Measurements from ENCODE around the gene CCDC3.
A peak's percentile ranks its signal among the peaks of the same experiment; 100 is the strongest.

CCDC3 gene

GRCh38 chr10:12914111-12914510 is 87.4 kb downstream of the CCDC3 start:
- TF ChIP-seq POLR2A (IDR thresholded peaks at IDR 0.05; ENCODE audit: low read length) (no peak), GATA1 (IDR thresholded peaks at IDR 0.05; ENCODE audit: low read depth, low read length) (no peak)
- DNase-seq, result no peak

DNA sequence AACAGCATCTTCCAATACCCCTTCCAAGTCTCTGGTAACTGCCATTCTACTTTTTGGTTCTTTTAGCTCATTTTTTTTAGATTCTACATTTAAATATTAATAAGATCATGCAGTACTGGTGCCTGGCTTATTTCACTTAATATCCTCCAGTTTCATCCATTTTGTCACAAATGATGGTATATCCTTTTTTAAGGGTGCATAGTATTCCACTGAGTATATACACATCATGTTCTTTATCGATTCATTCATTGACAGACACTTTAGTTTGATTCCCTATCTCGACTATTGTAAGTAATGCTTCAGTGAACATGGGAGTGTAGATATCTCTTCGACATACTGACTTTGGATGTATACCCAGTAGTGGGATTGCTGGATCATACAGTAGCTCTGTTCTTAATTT is 89.7 kb downstream of the CCDC3 start:
- TF ChIP-seq GATA1 (IDR thresholded peaks at IDR 0.05; ENCODE audit: low read depth, low read length) (no peak), POLR2A (IDR thresholded peaks at IDR 0.05; ENCODE audit: low read length) (no peak)
- DNase-seq, result no peak

DNA sequence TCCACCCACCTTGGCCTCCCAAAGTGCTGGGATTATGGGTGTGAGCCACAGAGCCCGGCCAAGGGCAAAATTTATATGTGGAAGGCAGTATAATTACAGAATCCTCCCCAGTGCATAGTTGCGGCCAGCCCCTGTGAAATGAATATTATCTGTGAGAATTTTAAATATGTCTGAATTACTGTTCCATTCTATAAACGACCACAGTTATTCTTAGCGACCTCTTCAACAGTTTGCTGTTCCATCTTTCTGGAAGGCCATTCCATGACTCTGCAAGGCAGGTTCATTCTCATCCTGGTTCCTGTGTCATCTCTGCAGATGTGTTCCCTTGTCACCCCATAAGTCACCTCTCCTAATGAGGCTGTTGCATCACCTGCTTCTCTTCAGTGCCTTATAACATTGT is 90.7 kb downstream of the CCDC3 start:
- no peak for DNase-seq
- no peak for TF ChIP-seq POLR2A (IDR thresholded peaks at IDR 0.05; ENCODE audit: low read length)
- no peak for TF ChIP-seq GATA1 (IDR thresholded peaks at IDR 0.05; ENCODE audit: low read depth, low read length)

DNA sequence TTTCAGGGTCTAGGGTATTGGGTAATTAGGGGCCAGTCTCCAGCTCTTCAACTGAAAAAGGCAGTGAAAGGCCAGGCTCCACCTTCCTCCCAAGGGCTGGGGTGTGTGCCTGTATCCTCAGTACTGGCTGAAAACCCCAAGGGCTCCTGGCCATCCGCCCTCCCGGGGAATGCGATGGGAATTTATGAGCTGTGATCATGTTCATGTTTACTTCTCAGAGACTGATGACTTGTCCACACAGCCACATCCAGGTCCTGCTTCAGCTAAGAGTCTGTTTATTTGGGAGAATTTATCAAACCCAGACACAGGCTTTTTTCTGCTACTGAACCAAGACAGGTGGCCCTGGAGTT is 91.7 kb downstream of the CCDC3 start:
- no peak for DNase-seq
- TF ChIP-seq POLR2A (IDR thresholded peaks at IDR 0.05; ENCODE audit: low read length) (no peak), GATA1 (IDR thresholded peaks at IDR 0.05; ENCODE audit: low read depth, low read length) (no peak)

DNA sequence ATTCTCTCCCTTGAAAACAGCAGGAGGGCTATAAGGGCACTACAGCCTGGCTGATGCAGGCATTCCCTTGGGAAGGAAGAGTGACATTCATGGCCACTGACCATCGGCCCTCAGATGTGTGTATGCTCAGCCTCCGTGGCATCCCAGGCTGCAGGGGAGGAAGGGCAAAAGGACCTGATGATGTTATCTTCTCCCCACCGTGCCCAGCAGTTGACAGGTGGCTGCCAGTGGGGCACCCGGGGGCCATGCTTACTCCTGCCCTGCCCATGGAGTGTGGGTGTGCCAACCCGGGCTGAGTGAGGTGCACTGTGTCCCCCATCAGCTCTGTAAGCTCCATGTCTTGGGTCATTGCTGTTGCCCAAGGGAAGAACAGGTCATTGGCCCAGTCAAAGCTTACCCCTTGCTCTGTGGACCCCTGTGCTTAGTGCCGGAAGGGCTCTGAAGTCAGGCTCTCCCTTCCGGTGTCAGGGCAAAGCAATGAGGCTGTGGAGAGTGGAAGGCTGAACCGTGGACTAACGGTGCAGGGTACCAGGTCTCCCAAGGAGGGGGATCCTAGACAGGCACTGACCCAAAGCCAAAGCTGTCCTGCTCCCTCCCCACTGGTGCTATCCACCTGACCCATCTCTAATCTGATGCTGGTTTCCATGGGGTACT is 92.2 kb downstream of the CCDC3 start:
- no peak for DNase-seq
- no peak for TF ChIP-seq POLR2A (IDR thresholded peaks at IDR 0.05; ENCODE audit: low read length)
- no peak for TF ChIP-seq GATA1 (IDR thresholded peaks at IDR 0.05; ENCODE audit: low read depth, low read length)

GRCh38 chr10:12908773-12909172 is 92.7 kb downstream of the CCDC3 start:
- no peak for DNase-seq
- TF ChIP-seq POLR2A (IDR thresholded peaks at IDR 0.05; ENCODE audit: low read length) (no peak), GATA1 (IDR thresholded peaks at IDR 0.05; ENCODE audit: low read depth, low read length) (no peak)

DNA sequence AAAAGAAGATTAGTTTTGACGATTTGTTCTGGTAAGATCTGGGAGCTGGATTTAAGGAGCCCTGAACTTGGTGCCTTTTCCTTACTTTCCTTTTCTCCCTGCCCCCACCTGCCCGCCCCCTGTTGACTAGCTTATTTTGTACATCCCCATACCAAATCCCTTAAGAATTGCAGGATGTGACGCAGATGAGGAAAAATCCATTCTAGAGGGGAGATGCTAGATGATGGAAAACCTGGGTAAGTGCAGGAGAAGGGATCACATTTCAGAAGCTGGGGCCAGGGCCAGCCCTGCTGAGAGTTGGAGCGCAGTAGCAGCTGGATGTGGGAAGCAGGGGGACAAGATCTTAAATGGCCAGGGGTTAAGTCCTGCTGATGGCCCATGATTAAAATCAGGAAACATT is 93.9 kb downstream of the CCDC3 start:
- TF ChIP-seq GATA1 (IDR thresholded peaks at IDR 0.05; ENCODE audit: low read depth, low read length) (no peak), POLR2A (IDR thresholded peaks at IDR 0.05; ENCODE audit: low read length) (no peak)
- DNase-seq, result no peak

- no peak for TF ChIP-seq GATA1 (IDR thresholded peaks at IDR 0.05; ENCODE audit: low read depth, low read length)
- TF ChIP-seq POLR2A (IDR thresholded peaks at IDR 0.05; ENCODE audit: low read length), result no peak
- no peak for DNase-seq
Measured at GRCh38 chr10:12906051-12906541, 95.4 kb downstream of the CCDC3 start.

- no peak for DNase-seq
- TF ChIP-seq GATA1 (IDR thresholded peaks at IDR 0.05; ENCODE audit: low read depth, low read length), result no peak
- TF ChIP-seq POLR2A (IDR thresholded peaks at IDR 0.05; ENCODE audit: low read length), result no peak
Measured at GRCh38 chr10:12905067-12905466, 96.4 kb downstream of the CCDC3 start.

DNA sequence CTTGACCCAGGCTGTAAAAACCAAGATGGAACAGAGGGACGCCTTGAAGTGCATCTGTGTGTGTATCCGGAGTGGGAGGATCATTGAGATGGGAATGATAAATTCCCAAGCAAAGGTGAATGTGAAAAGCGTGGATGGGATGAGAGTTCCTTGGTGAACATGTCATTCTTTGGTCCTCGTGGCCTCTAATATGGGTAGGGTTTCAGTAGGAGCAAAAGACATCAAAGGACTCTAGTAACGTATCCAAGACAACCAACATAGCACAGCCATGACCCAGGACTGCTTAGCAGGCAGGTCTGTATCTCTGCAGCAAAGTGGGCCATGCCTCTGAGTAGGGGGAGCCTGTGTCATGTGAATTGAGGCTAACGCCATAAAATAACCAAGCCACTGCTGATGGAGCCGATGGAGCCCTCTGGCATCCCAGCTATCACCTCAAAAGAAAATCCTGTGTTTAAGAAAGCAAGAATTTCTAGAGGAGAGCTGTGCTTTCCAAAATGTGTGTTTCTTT is 98.6 kb downstream of the CCDC3 start:
- no peak for TF ChIP-seq POLR2A (IDR thresholded peaks at IDR 0.05; ENCODE audit: low read length)
- no peak for TF ChIP-seq GATA1 (IDR thresholded peaks at IDR 0.05; ENCODE audit: low read depth, low read length)

GRCh38 chr10:12902135-12902572 is 99.4 kb downstream of the CCDC3 start:
- TF ChIP-seq GATA1 (IDR thresholded peaks at IDR 0.05; ENCODE audit: low read depth, low read length) (no peak), POLR2A (IDR thresholded peaks at IDR 0.05; ENCODE audit: low read length) (no peak)
- DNase-seq, result peak; percentile 59 to 80

More for the DNA sequence above, 98.6 kb downstream of the CCDC3 start:
- no peak for DNase-seq

GRCh38 chr10:12899546-12899945 is 102.0 kb downstream of the CCDC3 start:
- TF ChIP-seq GATA1 (IDR thresholded peaks at IDR 0.05; ENCODE audit: low read depth, low read length), result no peak
- TF ChIP-seq POLR2A (IDR thresholded peaks at IDR 0.05; ENCODE audit: low read length), result no peak
- no peak for DNase-seq

DNA sequence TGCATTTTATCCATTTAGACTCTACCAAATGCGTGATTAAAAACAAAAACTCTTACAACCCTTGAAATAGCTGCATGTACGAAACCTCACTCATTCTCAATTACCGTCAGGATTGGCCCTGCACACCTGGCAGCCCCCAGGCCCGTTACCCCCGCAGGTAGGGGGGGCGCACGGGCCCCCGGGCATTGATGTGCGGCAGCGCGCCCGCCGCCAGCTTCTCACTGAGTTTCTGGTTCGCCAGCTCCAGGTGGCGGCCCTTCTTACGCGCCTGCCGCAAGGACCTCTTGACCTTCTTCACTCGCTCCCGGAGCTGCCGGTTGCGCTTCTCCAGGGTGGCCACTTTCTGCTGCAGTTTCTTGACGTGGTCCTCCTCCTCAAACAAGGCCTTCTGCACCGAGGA is 103.2 kb downstream of the CCDC3 start:
- no peak for TF ChIP-seq GATA1 (IDR thresholded peaks at IDR 0.05; ENCODE audit: low read depth, low read length)
- TF ChIP-seq POLR2A (IDR thresholded peaks at IDR 0.05; ENCODE audit: low read length), result no peak
- no peak for DNase-seq

GRCh38 chr10:12897278-12897677 is 104.2 kb downstream of the CCDC3 start:
- DNase-seq, result no peak
- TF ChIP-seq GATA1 (IDR thresholded peaks at IDR 0.05; ENCODE audit: low read depth, low read length), result no peak
- no peak for TF ChIP-seq POLR2A (IDR thresholded peaks at IDR 0.05; ENCODE audit: low read length)

GRCh38 chr10:12896251-12896650 is 105.3 kb downstream of the CCDC3 start:
- TF ChIP-seq GATA1 (IDR thresholded peaks at IDR 0.05; ENCODE audit: low read depth, low read length) (no peak), POLR2A (IDR thresholded peaks at IDR 0.05; ENCODE audit: low read length) (no peak)
- no peak for DNase-seq
